HG02610 (cell line): ENCODE results near the gene GAB2.
"Not testable (repeated sequence)": the region's sequence is repeated elsewhere in the genome, so short reads cannot be mapped to it uniquely, and the experiment has no call there.

ENCODE experiments used
- ATAC-seq: cut with Tn5 transposase; IDR thresholded peaks from one replicate; pipeline ENCODE4 v1.9.1; 2021; ENCODE audit warnings: mild to moderate bottlenecking, moderate library complexity; ENCODE audit not compliant: unreplicated experiment

The GAB2 gene

GRCh38 chr11:78371221-78371891, 46.3 kb downstream of the GAB2 start:
- no peak for ATAC-seq

GRCh38 chr11:78370406-78371172, 47.0 kb downstream of the GAB2 start:
- no peak for ATAC-seq

- ATAC-seq: no peak
Measured at GRCh38 chr11:78365381-78365792, 52.2 kb downstream of the GAB2 start.

GRCh38 chr11:78364128-78364751, 53.4 kb downstream of the GAB2 start:
- no peak for ATAC-seq

GRCh38 chr11:78363024-78363619, 54.5 kb downstream of the GAB2 start:
- ATAC-seq: no peak

- no peak for ATAC-seq
Measured at GRCh38 chr11:78361228-78361627, 56.4 kb downstream of the GAB2 start.

- no peak for ATAC-seq
Measured at GRCh38 chr11:78359921-78360320, 57.7 kb downstream of the GAB2 start.

- ATAC-seq: not testable (repeated sequence)
Measured at GRCh38 chr11:78357924-78358323, 59.7 kb downstream of the GAB2 start.

GRCh38 chr11:78357425-78357824, 60.2 kb downstream of the GAB2 start:
- ATAC-seq: not testable (repeated sequence)

- ATAC-seq: not testable (repeated sequence)
Measured at GRCh38 chr11:78355742-78356141, 61.9 kb downstream of the GAB2 start.

- ATAC-seq: no peak
Measured at GRCh38 chr11:78355309-78355705, 62.3 kb downstream of the GAB2 start.

- ATAC-seq: peak; percentile 51
Measured at GRCh38 chr11:78354408-78355308, 63.0 kb downstream of the GAB2 start.

- ATAC-seq: no peak
Measured at GRCh38 chr11:78351979-78352841, 65.4 kb downstream of the GAB2 start.

GRCh38 chr11:78351193-78351592, 66.4 kb downstream of the GAB2 start:
- ATAC-seq: no peak

- ATAC-seq: no peak
Measured at GRCh38 chr11:78350646-78351165, 66.9 kb downstream of the GAB2 start.

- no peak for ATAC-seq
Measured at GRCh38 chr11:78350091-78350645, 67.5 kb downstream of the GAB2 start.

- ATAC-seq: no peak
Measured at GRCh38 chr11:78349624-78350023, 68.0 kb downstream of the GAB2 start.

GRCh38 chr11:78349114-78349513, 68.5 kb downstream of the GAB2 start:
- ATAC-seq: no peak

- no peak for ATAC-seq
Measured at GRCh38 chr11:78347956-78348355, 69.7 kb downstream of the GAB2 start.
